Caki2 (cell line): ENCODE results near the gene RPL29. TPM values are rescaled to one million over a fixed set of nuclear protein-coding genes. Genes with fewer than 3 reads are reported as not detected.

ENCODE experiments used
- total RNA-seq: library from RNA; depleted of rRNA; stranded (reverse); fragments of >200 nt; shearing (Covaris generic); gene quantifications from 2 replicates; pipeline ENCODE4 v1.2.3, GENCODE V29; 2014; ENCODE audit warnings: low replicate concordance; rRNA removed

RPL29 gene
- total RNA-seq, 1 experiment from 2014 or later = 960 TPM

Other genes starting within 250 kb of the RPL29 start
- gene IQCF6, start 216.7 kb downstream of the RPL29 start, total RNA-seq = not detected in 2 replicates
- gene IQCF2, start 134.3 kb downstream of the RPL29 start, total RNA-seq = not detected in 2 replicates
- not detected in 2 replicates for gene IQCF5, start 120.3 kb downstream of the RPL29 start, total RNA-seq
- gene IQCF1, start 92.5 kb downstream of the RPL29 start, total RNA-seq = not detected in 2 replicates
- 28.9 and 34.6 TPM in 2 replicates for gene RRP9, start 54.0 kb downstream of the RPL29 start, total RNA-seq
- gene PARP3, start 53.5 kb downstream of the RPL29 start, total RNA-seq = 29.4 and 30.0 TPM in 2 replicates
- gene GPR62, start 40.5 kb downstream of the RPL29 start, total RNA-seq = not detected in 2 replicates
- gene PCBP4, start 28.4 kb downstream of the RPL29 start, total RNA-seq = 7.8 and 10.5 TPM in 2 replicates
- gene ABHD14B, start 21.8 kb downstream of the RPL29 start, total RNA-seq = 19.6 and 45.4 TPM in 2 replicates
- gene ABHD14A, start 20.8 kb downstream of the RPL29 start, total RNA-seq = 11.9 and 12.8 TPM in 2 replicates
- gene ACY1, start 12.4 kb downstream of the RPL29 start, total RNA-seq = 101 and 159 TPM in 2 replicates
- gene DUSP7, start 60.7 kb upstream of the RPL29 start, total RNA-seq = 1.1 and 3.2 TPM in 2 replicates
- 20.8 and 32.1 TPM in 2 replicates for gene POC1A, start 158.5 kb upstream of the RPL29 start, total RNA-seq
- 40.1 and 49.4 TPM in 2 replicates for gene ALAS1, start 202.3 kb upstream of the RPL29 start, total RNA-seq
- 0.12 TPM in 1 of 2 replicates, not detected in the other for gene TLR9, start 229.8 kb upstream of the RPL29 start, total RNA-seq
- gene TWF2, start 243.3 kb upstream of the RPL29 start, total RNA-seq = 206 and 242 TPM in 2 replicates
- gene PPM1M, start 249.9 kb upstream of the RPL29 start, total RNA-seq = 4.8 and 7.4 TPM in 2 replicates